PC-9 (cell line): Measurements from ENCODE around the gene CD72. TPM values are rescaled to one million over a fixed set of nuclear protein-coding genes. Genes with fewer than 3 reads are reported as not detected.

ENCODE experiments used
- BruUV-seq: library from RNA; stranded (reverse); fragments of 400-500 nt; replicated peaks from 2 replicates; lab custom pipeline; 2021; lab: Mats Ljungman, UMichigan
- CTCF ChIA-PET: fragments of 300-600 bp; sonication (Branson Sonifier 250); formaldehyde crosslinking; loops from one replicate; lab custom pipeline; 2022; ENCODE audit warnings: antibody characterized with exemption; lab: Charles Lee
- POLR2A ChIA-PET: fragments of 300-600 bp; sonication (Branson Sonifier 250); formaldehyde crosslinking; loops from one replicate; lab custom pipeline; 2022; ENCODE audit warnings: antibody characterized with exemption; ENCODE audit not compliant: unreplicated experiment; lab: Charles Lee
- DNase-seq, 2 experiments: peaks; one replicate each; pipeline versions ENCODE4 v3.0.0 to v3.0.0-alpha.2; 2015 to 2022; ENCODE audit warnings: mixed read lengths in 1 of 2
- H2AFZ ChIP-seq: fragments of 200-600 bp; sonication (generic); 2 replicates; pipeline ENCODE4 v1.8.1; 2017; ENCODE audit warnings: antibody characterized with exemption
- H3F3A ChIP-seq: fragments of 200-600 bp; sonication (generic); 2 replicates; pipeline ENCODE4 v1.8.1; 2017; ENCODE audit warnings: antibody characterized with exemption, mild to moderate bottlenecking, low read depth; ENCODE audit not compliant: insufficient read depth
- H3K27ac ChIP-seq: fragments of 200-600 bp; sonication (generic); 2 replicates; pipeline ENCODE4 v1.6.1; 2016; ENCODE audit warnings: mixed run types
- H3K27me3 ChIP-seq: fragments of 200-600 bp; sonication (generic); 2 replicates; pipeline ENCODE4 v1.6.1; 2016; ENCODE audit warnings: low read depth, mixed run types; ENCODE audit not compliant: insufficient read depth
- H3K36me3 ChIP-seq: fragments of 200-600 bp; sonication (generic); 2 replicates; pipeline ENCODE4 v1.6.1; 2016; ENCODE audit warnings: low read depth, mixed run types
- H3K4me1 ChIP-seq: fragments of 200-600 bp; sonication (generic); replicated peaks from 2 replicates; pipeline ENCODE4 v1.6.1; 2016; ENCODE audit warnings: mixed run types; ENCODE audit not compliant: insufficient read depth
- H3K4me2 ChIP-seq: fragments of 200-600 bp; sonication (generic); 2 replicates; pipeline ENCODE4 v1.6.1; 2017; ENCODE audit warnings: mixed run types
- H3K4me3 ChIP-seq: fragments of 200-600 bp; sonication (generic); 2 replicates; pipeline ENCODE4 v1.6.1; 2016; ENCODE audit warnings: mixed run types
- H3K79me2 ChIP-seq: fragments of 200-600 bp; sonication (generic); 2 replicates; pipeline ENCODE4 v1.6.1; 2017; ENCODE audit warnings: low read depth, mixed run types
- H3K9me2 ChIP-seq: fragments of 200-600 bp; sonication (generic); 2 replicates; pipeline ENCODE4 v1.8.1; 2017; ENCODE audit warnings: mild to moderate bottlenecking; ENCODE audit not compliant: insufficient read depth
- H3K9me3 ChIP-seq: fragments of 200-600 bp; sonication (generic); 2 replicates; pipeline ENCODE4 v1.8.1; 2016; ENCODE audit warnings: low read depth; ENCODE audit not compliant: insufficient read depth
- H4K20me1 ChIP-seq: fragments of 200-600 bp; sonication (generic); 2 replicates; pipeline ENCODE4 v1.8.1; 2017; ENCODE audit not compliant: insufficient read depth
- EZH2 ChIP-seq: fragments of 200-600 bp; sonication (generic); IDR thresholded peaks from 2 replicates; pipeline ENCODE4 v1.8.0; 2017; ENCODE audit warnings: antibody characterized with exemption, low read depth
- intact Hi-C: fragments of 100-400 bp; cut with micrococcal nuclease; formaldehyde crosslinking; loops from one replicate; pipeline ENCODE4 v1.10.0; 2022; ENCODE audit not compliant: unreplicated experiment
- total RNA-seq: library from RNA; stranded (reverse); gene quantifications from 2 replicates; pipeline ENCODE4 v1.2.3, GENCODE V29; 2021
- TF ChIP-seq, protein P1 (sequence below): fragments of 200-600 bp; sonication (generic); conservative IDR thresholded peaks from 2 replicates; pipeline ENCODE4 v1.6.1; 2017; ENCODE audit warnings: mixed run types, antibody characterized with exemption, mild to moderate bottlenecking, moderate library complexity

Gene CD72
- total RNA-seq, 1 experiment from 2014 or later, result 3.2 TPM

- no TSS peak for BruUV-seq
- Histone ChIP-seq H3K4me2 (no peak overlapping the region), H3K4me1 (no peaks in the 10 kb centered on the region), H3K27ac (no peak overlapping the region), H2AFZ (no peak overlapping the region), H3F3A (no peaks in the 10 kb centered on the region), H4K20me1 (no peaks in the 10 kb centered on the region), H3K9me2 (no peaks in the 10 kb centered on the region), H3K27me3 (no peaks in the 10 kb centered on the region), H3K36me3 (no peaks in the 10 kb centered on the region), H3K4me3 (no peak overlapping the region), H3K79me2 (no peaks in the 10 kb centered on the region), H3K9me3 (no peaks in the 10 kb centered on the region)
- no peak for TF ChIP-seq EZH2
- TF ChIP-seq, protein P1, sequence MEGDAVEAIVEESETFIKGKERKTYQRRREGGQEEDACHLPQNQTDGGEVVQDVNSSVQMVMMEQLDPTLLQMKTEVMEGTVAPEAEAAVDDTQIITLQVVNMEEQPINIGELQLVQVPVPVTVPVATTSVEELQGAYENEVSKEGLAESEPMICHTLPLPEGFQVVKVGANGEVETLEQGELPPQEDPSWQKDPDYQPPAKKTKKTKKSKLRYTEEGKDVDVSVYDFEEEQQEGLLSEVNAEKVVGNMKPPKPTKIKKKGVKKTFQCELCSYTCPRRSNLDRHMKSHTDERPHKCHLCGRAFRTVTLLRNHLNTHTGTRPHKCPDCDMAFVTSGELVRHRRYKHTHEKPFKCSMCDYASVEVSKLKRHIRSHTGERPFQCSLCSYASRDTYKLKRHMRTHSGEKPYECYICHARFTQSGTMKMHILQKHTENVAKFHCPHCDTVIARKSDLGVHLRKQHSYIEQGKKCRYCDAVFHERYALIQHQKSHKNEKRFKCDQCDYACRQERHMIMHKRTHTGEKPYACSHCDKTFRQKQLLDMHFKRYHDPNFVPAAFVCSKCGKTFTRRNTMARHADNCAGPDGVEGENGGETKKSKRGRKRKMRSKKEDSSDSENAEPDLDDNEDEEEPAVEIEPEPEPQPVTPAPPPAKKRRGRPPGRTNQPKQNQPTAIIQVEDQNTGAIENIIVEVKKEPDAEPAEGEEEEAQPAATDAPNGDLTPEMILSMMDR, result no peak
- intact Hi-C loops, result no loop called here
- ChIA-PET CTCF (no interaction called here), POLR2A (no interaction called here)
- DNase-seq, result no peak
These were observed 47.3 kb downstream of the CD72 start for GRCh38 chr9:35570709-35571504.

DNA sequence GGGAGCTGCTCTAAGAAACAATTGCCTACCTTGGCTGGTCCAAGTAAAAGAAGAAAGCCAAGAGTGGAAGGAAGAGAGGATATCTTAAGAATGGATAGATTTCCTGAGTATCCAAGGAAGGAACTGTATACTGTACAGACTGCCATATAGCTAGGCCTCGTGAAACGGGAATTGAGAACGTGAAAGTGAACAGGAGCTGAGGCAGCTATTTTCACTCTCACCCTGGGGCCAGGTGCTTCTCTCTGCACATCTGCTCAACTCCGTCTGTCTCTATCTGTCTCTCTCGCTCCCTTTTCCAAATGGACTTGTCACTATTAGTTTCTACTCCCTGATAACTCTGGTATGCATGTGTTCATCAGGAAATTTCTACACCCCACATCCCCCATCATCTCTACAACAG, 49.0 kb downstream of the CD72 start:
- POLR2A ChIA-PET, result no interaction called here
- intact Hi-C loops, result no loop called here
- no peaks in the 10 kb centered on the region for H3K36me3 ChIP-seq
- H3K79me2 ChIP-seq, result no peaks in the 10 kb centered on the region
- H3K4me1 ChIP-seq, result no peaks in the 10 kb centered on the region
- H3K4me2 ChIP-seq, result no peak overlapping the region
- no peak overlapping the region for H2AFZ ChIP-seq
- DNase-seq, result no peak
- H3K4me3 ChIP-seq, result no peak overlapping the region
- no peaks in the 10 kb centered on the region for H3F3A ChIP-seq
- TF ChIP-seq, protein P1, result no peak
- TF ChIP-seq EZH2, result no peak
- H3K27ac ChIP-seq, result no peak overlapping the region
- H4K20me1 ChIP-seq, result no peaks in the 10 kb centered on the region
- no peaks in the 10 kb centered on the region for H3K9me3 ChIP-seq
- H3K27me3 ChIP-seq, result no peaks in the 10 kb centered on the region
- CTCF ChIA-PET, result no interaction called here
- no peaks in the 10 kb centered on the region for H3K9me2 ChIP-seq
- BruUV-seq, result no TSS peak

- intact Hi-C loops, result no loop called here
- Histone ChIP-seq H3K4me3 (no peak overlapping the region), H3K79me2 (no peaks in the 10 kb centered on the region), H2AFZ (no peak overlapping the region), H3K9me2 (no peaks in the 10 kb centered on the region), H3K36me3 (no peaks in the 10 kb centered on the region), H3K4me2 (no peak overlapping the region), H3K27me3 (no peaks in the 10 kb centered on the region), H4K20me1 (no peaks in the 10 kb centered on the region), H3K4me1 (no peaks in the 10 kb centered on the region), H3F3A (no peaks in the 10 kb centered on the region), H3K27ac (no peak overlapping the region), H3K9me3 (no peaks in the 10 kb centered on the region)
- no TSS peak for BruUV-seq
- TF ChIP-seq EZH2, result no peak
- POLR2A ChIA-PET, result no interaction called here
- DNase-seq, result no peak
- CTCF ChIA-PET, result no interaction called here
These were observed 50.0 kb downstream of the CD72 start for GRCh38 chr9:35568196-35568595.
